Cardiac fibroblast (primary cell): ENCODE measurements around the gene PEAK3.

Source experiments
- DNase-seq, 2 donors: peaks; one replicate each; pipeline versions ENCODE4 v3.0.0 to v3.0.0-alpha.2; 2010; ENCODE audit warnings: low read depth in 2 of 2
- H3K4me3 ChIP-seq, 2 donors: replicated peaks in 1 of 2; 1 replicate in 1 of 2; 2 replicates in 1 of 2; pipeline ENCODE4 v1.5.1; 2011; ENCODE audit warnings: low read depth in 2 of 2, low read length in 2 of 2, mild to moderate bottlenecking in 2 of 2, moderate library complexity in 1 of 2
- TF ChIP-seq, protein P1 (sequence below): IDR thresholded peaks from one replicate; pipeline ENCODE4 v1.5.1; 2011; ENCODE audit warnings: low read depth, mild to moderate bottlenecking, low read length, inconsistent platforms

The PEAK3 gene

DNA sequence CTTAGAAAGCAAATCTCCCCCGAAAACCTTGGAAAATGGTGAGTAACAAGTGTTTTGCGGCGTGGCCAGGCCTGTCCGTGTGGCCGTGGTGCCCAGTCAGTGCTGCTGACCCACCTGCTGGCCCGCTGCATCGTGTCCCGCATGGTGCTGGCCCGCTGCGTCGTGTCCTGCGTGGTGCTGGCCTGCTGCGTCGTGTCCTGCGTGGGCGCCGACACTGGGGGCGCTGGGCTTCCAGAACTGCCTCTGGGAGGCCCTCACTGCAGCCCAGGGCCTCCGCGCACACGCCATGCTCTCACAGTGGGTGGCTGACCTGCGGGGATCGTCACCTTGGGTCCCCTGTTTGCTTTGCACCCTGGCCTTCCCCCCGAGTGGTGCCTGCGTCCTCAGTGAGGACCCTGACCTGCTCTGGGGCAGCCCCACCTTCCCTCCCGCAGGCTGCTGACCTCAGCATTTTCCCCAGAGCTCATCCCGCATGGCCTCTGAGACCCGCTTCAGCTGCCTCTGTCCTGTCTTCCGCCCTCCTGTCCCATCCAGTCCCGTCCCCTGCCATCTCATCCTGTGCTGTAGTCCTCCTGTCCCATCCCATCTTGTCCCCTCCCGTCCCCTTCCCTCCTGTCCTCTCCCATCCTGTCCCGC is 56.4 kb downstream of the PEAK3 start:
- no peak for DNase-seq
- TF ChIP-seq, protein P1, sequence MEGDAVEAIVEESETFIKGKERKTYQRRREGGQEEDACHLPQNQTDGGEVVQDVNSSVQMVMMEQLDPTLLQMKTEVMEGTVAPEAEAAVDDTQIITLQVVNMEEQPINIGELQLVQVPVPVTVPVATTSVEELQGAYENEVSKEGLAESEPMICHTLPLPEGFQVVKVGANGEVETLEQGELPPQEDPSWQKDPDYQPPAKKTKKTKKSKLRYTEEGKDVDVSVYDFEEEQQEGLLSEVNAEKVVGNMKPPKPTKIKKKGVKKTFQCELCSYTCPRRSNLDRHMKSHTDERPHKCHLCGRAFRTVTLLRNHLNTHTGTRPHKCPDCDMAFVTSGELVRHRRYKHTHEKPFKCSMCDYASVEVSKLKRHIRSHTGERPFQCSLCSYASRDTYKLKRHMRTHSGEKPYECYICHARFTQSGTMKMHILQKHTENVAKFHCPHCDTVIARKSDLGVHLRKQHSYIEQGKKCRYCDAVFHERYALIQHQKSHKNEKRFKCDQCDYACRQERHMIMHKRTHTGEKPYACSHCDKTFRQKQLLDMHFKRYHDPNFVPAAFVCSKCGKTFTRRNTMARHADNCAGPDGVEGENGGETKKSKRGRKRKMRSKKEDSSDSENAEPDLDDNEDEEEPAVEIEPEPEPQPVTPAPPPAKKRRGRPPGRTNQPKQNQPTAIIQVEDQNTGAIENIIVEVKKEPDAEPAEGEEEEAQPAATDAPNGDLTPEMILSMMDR = no peak
- no peak overlapping the region for H3K4me3 ChIP-seq

GRCh38 chr19:2224754-2225349 is 57.1 kb downstream of the PEAK3 start:
- TF ChIP-seq, protein P1 = no peak
- no peak overlapping the region for H3K4me3 ChIP-seq
- DNase-seq = no peak
